Ovary (tissue), 3 donors: ENCODE measurements around the gene CDKAL1.

Experiments used
- CTCF ChIP-seq, 3 donors: fragments of 450-650 bp in 2 of 3; fragments of 200-600 bp in 1 of 3; IDR thresholded peaks; one replicate each; pipeline versions ENCODE4 v1.5.1 to v1.8.0; 2016 to 2022; ENCODE audit warnings: antibody characterized with exemption in 3 of 3, mild to moderate bottlenecking in 1 of 3
- POLR2A ChIP-seq: fragments of 450-650 bp; IDR thresholded peaks from one replicate; pipeline ENCODE4 v1.6.1; 2017; ENCODE audit warnings: antibody characterized with exemption, mild to moderate bottlenecking, moderate library complexity
- donor health status: DM: no; HTN: no; CAD: no.

GRCh38 chr6:20548264-20548663 lies 14.0 kb downstream of the CDKAL1 start:
- TF ChIP-seq CTCF (IDR thresholded peaks at IDR 0.05) (no peak), POLR2A (no peak)
